GM12878 (cell line): ENCODE measurements around the gene DPYSL4.

Experiments
- CTCF ChIP-seq, 3 experiments: IDR thresholded peaks in 2 of 3; conservative IDR thresholded peaks in 1 of 3; 2 replicates each; pipeline ENCODE4 v1.5.1; 2011; ENCODE audit warnings: low read depth in 3 of 3, low read length in 3 of 3, mild to moderate bottlenecking in 3 of 3, control low read depth in 2 of 3, moderate library complexity in 2 of 3, inconsistent platforms in 1 of 3, mixed read lengths in 1 of 3; ENCODE audit not compliant: control insufficient read depth in 2 of 3, insufficient read depth in 1 of 3; ENCODE audit errors: extremely low read depth in 1 of 3
- MTA2 ChIP-seq: fragments of 450-650 bp; IDR thresholded peaks from 2 replicates; pipeline ENCODE4 v1.6.1; 2016; ENCODE audit warnings: low read depth, mild to moderate bottlenecking, moderate library complexity
- POLR2A ChIP-seq: IDR thresholded peaks from 2 replicates; pipeline ENCODE4 v1.6.1; 2011; ENCODE audit warnings: low read depth, mild to moderate bottlenecking, low read length

GRCh38 chr10:132156382-132156781, 30.4 kb upstream of the DPYSL4 start:
- TF ChIP-seq CTCF (IDR thresholded peaks at IDR 0.05 in 2 of 3, conservative IDR thresholded peaks at IDR 0.05 in 1 of 3; ENCODE audit: control insufficient read depth in 2 of 3, extremely low read depth in 1 of 3, insufficient read depth in 1 of 3, low read depth in 3 of 3, low read length in 3 of 3) (no peak), MTA2 (no peak), POLR2A (no peak)
